Left forelimb (tissue), 1 donor: ENCODE measurements around the gene NECAB2.
"Not testable (repeated sequence)": the region's sequence is repeated elsewhere in the genome, so short reads cannot be mapped to it uniquely, and the experiment has no call there.

Source experiments
- DNase-seq: peaks from one replicate; pipeline ENCODE4 v3.0.0-alpha.2; 2018; ENCODE audit warnings: low spot score

NECAB2 gene

DNA sequence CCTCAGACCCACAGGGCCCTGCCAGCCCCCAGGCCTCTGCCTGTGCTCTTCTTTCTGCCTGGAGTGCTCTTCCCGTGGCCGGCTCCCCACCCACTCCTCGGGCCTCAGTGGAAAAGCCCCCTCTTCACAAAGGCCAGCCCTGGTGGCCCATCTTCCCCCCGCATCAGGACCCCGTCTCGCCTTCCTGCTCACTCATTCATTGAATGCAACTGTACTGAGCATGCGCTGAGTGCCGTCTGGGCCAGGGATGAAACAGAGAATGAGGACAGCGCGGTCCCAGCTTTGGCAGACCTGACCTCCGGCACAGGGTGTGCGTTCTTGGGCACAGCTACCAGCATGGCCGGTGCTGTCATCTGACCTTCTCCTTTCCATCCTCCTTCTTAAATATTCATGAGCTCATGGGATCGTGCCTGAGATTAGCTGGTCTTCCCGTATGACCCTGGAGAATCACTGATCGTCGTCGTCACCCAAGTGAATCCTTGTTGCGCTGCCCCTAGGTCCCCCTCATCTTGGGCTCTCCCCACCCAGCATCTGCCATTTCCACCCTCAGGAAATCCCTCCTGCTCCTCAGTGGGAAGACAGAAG, 31.4 kb upstream of the NECAB2 start:
- no peak for DNase-seq

DNA sequence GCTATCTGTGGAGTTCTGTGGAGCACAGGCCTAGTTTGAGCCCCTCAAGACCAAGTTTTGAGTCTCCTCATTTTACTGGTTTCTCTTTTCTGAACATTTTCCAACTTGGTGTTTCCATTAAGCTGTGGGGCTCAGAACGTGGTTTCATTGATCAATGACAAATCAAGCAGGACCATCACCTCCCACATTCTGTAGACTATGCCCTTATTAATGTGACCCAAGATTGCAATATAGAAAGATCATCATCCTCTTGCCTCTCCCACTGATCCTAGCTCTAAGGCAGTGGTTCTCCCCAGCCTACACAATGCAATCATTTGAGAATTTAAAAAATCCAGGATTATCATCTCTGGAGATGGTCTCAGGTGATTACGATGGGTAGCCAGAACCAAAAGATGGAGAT, 30.8 kb upstream of the NECAB2 start:
- no peak for DNase-seq

DNA sequence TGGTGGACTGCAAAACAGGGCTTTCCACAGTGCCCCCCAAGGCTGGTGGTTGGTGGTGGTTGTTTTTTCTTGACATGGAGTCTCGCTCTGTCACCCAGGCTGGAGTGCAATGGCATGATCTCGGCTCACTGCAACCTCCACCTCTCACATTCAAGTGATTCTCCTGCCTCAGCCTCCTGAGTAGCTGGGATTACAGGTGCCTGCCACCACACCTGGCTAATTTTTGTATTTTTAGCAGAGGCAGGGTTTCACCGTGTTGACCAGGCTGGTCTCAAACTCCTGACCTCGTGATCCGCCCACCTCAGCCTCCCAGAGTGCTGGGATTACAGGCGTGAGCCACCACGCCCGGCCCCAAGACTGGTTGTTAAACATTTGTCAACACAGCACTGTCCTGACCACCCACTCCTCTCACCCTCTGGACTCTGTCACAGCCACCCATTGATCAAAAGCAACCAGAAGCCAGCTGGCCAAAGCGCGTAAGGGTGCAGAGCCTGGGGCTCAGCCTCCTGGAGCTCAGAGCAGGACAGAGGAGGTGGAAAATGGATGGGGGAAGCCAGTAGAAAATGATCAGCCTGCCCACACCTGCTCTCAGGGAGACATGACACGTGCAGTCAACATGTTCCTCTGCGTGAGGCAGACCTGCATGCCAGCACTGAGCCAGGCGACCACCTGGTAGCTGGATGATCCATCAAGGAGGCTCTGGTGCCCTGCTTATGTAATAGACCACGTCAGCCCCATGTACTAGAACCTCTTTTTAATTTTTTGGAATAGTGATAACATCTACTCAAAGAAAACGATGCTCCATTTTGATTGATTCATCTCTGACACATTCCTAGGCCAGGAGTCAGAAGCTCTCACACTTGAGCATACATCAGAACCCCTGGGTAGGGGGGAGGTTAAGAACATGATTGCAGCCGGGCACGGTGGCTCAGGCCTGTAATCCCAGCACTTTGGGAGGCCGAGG, 29.8 kb upstream of the NECAB2 start:
- no peak for DNase-seq

DNA sequence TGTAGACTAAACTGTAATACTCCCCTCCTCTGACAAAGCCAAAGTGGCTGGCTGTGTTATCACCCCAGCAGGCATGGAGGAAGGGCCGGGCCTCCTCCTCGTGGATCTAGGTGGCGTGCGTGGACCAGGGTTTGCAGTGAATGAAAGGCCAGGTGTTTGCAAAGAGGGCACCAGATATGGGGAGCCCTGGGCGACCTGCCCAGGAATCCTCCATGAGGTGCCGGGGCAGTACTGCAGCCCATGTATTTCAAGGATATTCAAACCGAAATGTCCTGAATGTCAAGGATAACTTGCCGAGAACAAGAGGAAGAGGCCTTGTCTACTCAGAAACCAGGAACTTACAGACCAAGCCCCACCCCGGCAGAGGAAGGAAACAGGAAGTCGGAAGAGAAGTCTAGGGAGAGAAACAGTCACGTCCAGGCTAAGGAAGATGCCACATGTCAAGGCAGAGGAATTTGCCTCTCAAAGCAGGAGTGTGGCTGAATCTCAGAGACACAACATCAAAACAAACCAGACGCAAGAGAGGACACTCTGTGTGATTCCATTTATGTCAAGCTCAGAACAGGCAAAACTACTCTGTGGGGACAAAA, 28.7 kb upstream of the NECAB2 start:
- no peak for DNase-seq

DNA sequence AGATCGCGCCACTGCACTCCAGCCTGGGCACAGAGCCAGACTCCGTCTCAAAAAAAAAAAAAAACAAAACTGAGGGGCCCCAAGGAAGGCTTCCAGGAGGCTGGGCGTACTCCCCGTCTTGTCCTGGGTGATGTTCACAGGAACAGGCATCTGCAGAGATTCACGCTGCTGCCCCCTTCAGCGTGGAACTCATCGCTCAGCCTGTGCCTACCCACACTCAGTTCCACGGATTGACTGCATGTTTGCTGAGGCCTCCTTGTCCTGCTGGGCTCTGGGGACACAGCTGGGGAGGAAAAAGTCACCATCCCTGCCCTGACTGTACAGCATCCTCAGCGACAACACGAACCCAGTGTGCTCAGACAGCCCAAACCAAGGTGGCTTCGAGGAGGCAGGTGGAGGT, 27.9 kb upstream of the NECAB2 start:
- no peak for DNase-seq

DNA sequence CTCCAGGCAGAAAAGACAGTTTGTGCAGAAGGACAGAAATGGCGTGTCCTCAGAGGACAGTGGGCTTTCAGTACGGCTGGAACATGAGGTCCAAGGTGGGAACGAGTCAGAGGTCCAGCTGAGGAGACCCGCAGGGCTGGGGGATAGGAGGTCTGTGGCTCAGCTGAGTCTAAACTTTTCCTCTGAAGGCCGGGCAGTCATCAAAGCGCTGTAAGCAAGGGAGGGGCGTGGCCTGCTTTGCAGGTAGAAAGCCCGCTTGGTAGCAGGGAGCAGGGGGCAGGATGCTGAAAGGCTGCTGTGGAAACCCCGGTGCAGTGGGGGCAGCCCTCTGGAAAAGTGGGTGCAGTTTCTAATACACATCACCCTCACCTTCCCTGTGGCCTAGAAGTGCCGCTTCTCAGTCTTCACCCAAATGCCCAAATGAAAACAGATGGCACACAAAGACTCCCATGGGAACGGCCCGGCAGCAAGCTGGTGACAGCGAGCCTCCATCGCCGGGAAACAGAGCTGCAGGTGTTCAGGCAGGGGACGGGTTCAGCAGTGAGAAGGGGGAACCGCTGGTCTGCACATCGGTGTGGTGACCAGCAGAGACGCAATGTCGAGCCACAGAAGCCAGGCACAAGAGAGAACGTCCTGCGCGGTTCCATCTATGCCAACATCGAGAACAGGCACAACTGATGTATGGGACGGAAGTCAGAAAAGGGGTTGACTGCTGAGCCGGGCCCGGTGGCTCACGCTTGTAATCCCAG, 27.2 kb upstream of the NECAB2 start:
- DNase-seq: no peak

DNA sequence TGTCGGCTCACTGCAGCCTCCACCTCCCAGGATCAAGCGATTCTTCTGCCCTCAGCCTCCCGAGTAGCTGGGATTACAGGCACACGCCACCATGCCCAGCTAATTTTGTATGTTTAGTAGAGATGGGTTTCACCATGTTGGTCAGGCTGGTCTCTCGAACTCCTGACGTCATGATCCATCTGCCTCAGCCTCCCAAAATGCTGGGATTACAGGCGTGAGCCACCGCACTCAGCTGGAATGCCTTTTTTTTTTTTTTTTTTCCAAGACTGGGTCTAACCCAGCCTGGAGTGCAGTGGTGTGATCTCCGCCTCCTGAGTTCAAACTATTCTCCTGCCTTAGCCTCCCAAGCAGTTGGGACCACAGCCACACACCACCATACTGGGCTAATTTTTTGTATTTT, 26.5 kb upstream of the NECAB2 start:
- DNase-seq: not testable (repeated sequence)

DNA sequence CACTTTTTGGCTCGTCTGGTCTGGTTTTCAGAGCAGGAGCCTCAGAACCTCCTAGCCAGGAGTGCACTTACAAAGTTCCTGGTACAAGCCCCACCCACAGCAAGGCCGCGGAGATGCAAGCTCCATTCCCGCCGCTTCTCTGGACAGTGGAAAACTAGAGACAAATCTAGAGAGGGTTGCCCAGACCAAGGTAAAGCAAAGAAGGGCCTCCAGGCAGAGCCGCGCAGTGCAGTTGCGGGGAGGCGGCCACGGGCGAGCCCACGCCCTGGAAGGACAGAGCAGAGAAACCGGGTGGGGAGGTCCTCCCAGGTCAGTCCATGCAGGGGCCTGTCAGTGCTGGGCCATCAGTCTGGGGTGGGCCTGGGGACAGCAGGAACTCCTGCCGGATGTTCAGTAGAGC, 26.0 kb upstream of the NECAB2 start:
- no peak for DNase-seq

DNA sequence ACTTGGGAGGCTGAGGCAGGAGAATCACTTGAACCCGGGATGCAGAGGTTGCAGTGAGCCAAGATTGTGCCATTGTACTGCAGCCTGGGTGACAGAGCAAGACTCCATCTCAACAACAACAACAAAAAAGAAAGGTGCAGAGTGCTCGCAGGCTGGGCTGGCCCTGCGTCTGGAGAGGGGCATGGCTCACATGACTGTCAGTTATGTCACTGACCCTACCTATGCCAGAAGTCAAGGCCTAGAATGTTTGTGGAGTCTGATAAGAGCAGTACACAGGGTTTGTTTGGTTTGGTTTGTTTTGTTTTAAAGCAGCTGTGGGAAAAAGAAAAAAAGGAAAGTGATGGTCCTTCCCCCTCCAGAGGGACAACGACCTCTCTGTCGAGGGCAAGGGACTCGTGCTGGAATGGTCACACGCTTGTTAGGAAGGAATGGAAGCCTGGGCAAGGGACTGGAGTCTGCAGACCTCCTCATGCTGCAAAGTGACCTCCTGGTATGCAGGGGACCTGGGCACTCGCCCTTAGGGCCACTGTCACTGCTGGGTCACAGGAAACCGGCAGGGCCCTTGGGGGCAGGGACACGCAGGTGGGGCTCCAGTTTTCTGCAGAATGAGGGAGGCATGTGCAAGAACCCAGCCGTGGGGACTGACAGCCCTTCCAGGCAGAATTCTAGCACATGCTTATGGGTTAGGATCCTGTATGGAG, 25.1 kb upstream of the NECAB2 start:
- no peak for DNase-seq

DNA sequence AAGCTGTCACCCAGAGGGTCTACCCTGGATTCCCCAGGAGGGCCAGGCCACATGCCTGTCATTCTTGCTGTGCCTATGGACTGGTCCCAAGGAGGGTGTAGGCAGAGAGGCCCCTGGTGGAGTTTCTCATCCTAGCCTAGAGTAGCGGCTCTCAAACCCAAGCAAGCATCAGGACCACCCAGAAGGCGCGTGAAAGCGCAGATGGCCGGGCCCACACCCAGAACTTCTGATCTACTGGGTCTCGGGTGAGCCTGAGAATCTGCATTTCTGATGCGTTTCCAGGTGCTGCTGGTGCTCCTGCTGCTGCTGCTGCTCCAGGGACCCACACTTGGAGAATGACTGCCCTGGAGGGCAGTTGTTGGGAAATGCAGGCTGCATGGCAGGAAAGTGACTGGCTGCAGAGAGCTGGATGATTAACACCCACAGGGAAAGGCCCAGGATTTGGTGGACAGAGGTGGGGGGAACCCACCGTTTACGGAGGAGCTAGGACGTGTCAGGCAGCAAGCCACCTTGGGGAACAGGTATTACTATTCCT, 24.5 kb upstream of the NECAB2 start:
- no peak for DNase-seq

DNA sequence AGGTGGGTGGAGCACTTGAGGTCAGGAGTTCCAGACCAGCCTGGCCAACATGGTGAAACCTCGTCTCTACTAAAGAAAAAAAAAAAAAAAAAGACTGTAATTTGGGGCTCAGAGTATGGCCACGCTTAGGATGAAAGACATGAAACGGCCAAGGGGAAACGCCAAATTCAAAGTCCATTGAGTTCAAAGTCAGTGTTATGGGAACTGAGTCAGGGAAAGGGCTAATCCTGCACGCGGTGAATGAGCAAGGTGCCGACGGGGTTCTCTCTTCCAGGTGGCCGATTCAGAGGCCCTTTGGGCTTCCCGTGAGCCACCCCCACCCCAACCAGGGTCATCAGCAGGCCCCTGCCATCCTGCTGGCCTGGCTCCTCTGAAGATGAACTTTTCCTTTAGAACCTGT, 22.5 kb upstream of the NECAB2 start:
- no peak for DNase-seq

DNA sequence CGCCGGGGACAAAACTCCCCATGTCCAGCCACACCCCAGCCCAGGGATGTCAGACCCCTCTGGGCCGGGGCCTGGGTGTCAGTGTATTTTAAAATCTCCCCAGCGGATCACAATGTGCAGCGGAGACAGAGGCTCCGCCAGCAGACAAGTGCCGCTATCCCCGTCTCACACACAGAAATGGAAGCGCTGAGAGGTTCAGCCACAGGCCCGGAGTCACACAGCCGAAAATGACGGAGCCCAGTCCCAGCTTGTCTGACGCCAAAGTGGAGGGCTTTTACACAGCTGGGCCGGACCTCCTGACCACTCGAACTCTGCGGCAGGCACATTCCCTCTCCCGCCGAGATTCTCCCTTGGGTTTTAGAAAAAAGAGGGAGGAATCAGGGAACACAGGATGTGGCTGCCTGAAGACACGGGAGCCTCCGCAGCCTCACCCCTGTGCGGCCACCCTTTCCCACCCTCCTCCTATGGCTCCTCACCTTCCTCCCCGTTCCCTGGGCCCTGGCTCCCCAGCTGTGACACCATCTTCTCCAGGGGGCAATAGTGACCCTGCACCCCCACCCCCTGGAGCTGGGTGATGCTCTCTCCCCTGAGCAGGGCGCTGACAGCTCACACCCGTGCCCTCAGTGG, 21.8 kb upstream of the NECAB2 start:
- DNase-seq: no peak

DNA sequence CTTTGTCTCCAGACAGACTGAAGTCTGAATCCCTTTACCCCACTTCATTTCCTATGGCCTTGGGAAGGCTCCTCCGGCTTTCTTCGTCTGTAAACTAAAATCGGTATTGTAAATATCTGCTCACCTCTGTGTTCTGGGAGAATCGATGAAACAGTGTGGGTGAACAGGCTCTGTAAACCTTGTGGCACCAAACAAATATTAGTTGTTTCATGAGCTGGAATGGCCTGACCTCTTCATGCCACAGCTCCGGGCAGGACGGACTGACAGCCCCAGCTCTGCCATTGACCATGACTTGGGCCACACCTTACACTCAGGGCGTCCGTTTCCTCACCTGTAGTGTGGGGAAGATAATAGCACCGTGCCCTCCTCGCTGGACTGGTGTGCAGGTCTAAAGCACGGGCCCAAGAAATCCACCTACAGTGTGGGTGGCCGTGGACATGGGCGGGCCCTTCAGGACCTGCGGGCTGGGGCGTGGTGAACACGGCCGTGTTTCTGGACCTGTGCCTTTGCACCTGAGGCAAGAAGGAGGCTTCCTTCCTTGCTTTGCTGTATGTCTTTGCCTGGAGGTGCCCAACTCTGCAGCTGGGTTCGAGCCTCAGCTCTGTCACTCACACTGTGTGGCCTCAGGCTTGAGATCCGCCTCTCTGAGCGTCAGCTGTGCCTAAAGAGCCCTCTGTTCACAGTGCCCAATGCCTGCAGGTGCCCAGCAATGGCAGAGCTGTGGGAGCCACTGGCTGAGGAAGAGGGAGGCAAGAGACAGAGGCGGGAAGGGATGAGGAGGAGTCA, 21.1 kb upstream of the NECAB2 start:
- DNase-seq: no peak

DNA sequence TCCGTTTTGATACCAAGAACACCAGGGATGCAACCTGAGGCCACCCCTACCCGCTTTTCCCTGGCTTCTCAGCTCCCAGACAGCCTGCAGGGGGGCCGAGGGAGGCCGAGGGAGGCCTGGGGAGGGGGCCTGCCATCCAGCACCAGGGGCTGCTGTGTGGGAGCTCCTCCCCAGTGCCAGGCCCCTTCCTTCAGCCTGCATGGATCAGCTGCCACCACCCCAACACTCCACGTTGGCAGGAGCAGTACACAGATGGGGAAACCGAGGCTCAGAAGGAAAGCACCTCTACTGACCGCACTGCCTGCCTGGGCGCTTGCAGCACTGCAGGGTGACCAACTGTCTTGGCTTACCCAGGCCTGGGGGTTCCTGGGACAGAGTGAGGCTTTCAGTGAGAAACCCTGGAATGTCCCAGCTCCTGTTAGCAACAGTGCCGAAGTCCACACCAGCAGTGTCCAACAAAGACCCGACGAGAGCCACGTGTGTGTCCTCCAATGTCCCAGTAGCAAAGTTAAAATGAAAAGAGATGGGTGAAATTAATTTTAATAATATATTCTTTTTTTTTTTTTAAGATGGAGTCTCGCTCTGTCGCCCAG, 20.3 kb upstream of the NECAB2 start:
- no peak for DNase-seq

DNA sequence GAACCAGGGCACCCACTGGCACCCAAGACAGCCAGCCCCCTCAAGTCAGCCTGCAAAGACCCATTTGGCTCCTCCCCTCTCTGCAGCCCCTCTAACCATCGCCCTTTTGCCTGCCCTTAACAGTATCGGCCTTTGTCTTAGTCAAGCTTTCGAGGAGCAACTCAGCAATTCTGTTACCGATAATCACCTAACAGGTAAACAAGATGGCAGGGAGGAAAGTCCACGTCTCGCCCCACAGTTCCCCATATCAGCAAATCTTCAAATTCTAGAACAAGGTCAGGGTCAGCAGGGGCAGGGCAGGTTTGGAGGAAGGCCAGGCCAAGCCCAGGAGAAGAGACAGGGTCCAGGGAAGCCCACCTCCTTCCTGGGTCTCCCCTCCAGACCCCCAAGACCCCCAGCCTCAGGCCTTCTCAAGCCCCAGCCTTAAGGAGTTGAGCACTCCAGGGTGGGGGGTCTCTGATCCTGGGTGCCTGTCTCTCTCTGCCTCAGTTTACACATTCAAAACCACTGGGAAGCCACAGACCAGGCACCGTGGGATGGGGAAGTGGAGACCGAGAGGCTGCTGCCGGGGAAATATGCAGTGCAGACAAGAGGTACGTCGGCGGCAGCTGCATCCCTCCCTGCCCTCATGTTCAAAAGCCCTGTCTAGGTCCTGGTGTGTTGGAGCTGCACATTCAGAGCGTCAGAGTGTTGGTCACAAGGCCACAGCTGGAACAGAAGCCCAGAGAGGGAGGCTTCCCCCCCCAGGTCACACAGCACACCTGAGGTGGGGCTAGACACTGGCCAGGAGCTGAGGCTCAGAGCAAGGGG, 18.9 kb upstream of the NECAB2 start:
- no peak for DNase-seq

DNA sequence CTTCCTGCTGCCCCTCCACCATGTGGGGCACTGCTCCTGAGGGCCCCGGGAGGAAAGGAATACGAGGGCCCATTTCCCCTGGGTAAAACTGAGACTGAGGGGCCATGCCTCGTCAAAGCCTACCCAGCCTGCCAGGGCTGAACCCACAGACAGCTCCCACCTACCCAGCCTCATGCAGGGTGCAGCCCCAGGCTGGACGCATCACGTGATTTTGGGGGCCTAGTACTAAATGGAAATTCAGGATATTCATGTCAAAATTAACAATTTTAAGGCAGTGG, 18.4 kb upstream of the NECAB2 start:
- DNase-seq: no peak

DNA sequence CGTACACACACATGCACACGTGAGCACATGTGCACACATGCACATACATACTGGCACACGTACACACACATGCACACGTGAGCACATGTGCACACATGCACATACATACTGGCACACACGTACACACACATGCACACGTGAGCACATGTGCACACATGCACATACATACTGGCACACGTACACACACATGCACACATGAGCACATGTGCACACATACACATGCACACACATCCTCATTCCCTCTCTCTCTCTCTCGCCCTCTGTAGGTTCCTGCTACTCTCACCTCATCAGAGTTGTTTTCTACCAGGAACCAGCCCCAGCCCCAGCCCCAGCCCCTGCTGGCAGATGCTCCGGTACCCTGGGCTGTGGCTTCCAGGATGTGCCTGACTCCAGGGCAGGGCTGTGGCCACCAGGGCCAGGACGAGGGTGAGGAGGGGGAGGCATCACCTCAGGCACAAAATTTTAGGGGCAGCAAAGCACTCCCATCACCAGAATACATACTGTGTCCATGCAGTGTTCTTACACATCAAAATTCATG, 17.1 kb upstream of the NECAB2 start:
- not testable (repeated sequence) for DNase-seq

DNA sequence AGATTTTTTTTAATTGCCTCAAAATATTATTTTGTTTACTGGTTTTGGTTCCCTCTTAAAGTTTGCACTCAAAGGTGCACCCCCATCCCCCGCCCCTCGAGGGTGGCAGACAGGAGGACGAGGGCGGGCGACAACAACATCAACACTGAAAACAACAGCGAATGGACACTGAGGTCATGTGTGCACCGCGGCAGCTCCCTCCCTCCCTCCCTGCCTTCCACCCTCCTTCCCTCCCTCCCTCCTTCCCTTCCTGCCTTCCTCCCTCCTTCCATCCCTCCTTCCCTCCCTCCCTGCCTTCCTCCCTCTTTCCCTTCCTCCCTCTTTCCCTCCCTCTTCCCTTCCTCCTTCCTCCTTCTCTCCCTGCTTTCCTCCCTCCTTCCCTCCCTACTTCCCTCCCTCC, 16.5 kb upstream of the NECAB2 start:
- DNase-seq: no peak

DNA sequence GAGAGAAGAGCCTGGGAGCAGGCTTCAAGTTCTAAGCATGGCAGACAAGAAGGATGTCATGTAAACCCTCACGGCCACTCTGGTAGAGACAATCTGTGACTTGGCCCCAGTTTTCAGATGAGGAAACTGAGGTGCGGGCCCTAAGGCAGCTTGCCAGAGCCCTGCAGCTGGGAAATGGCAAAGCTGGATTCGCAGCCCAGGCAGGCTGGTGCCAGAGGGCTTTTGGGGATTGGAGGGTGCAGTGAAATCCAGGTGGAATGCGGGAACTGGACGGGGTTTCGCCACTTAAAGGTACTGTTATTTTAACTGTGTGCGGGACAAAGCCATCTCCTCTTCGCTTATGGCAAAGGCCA, 15.5 kb upstream of the NECAB2 start:
- no peak for DNase-seq
